Muscle of leg (tissue), 11 donors: ENCODE results near the gene FARS2. TPM values are rescaled to one million over a fixed set of nuclear protein-coding genes. Genes with fewer than 3 reads are reported as not detected.

Experiments used
- DNase-seq: peaks from one replicate; pipeline ENCODE4 v3.0.0; 2013
- H3K27ac ChIP-seq: one replicate; pipeline ENCODE4 v1.5.1; 2013; ENCODE audit warnings: mild to moderate bottlenecking, low read length, control low read depth
- H3K27me3 ChIP-seq: one replicate; pipeline ENCODE4 v1.6.1; 2013; ENCODE audit warnings: low read length; ENCODE audit not compliant: control insufficient read depth, insufficient read depth
- H3K36me3 ChIP-seq: one replicate; pipeline ENCODE4 v1.6.1; 2013; ENCODE audit warnings: low read length; ENCODE audit not compliant: control insufficient read depth, insufficient read depth
- H3K4me1 ChIP-seq: one replicate; pipeline ENCODE4 v1.6.1; 2013; ENCODE audit warnings: low read length; ENCODE audit not compliant: control insufficient read depth, insufficient read depth
- H3K4me3 ChIP-seq: one replicate; pipeline ENCODE4 v1.5.1; 2013; ENCODE audit warnings: low read length, control low read depth
- H3K9me3 ChIP-seq: replicated peaks from 2 replicates; pipeline ENCODE4 v1.6.1; 2013; ENCODE audit warnings: low read depth, low read length; ENCODE audit not compliant: control insufficient read depth
- WGBS: methylation state at CpG from one replicate; pipeline ENCODE4 v1.1.5; 2013; ENCODE audit warnings: missing lambda C conversion rate; ENCODE audit not compliant: insufficient coverage; 5-methylcytosine and 5-hydroxymethylcytosine counted together
- polyA plus RNA-seq, 8 donors: library from polyadenylated mRNA; unstranded; fragments of 120-200 nt; gene quantifications; one replicate each; pipeline versions ENCODE4 v1.2.1 to v1.2.3, GENCODE V29; 2013; ENCODE audit warnings: inconsistent platforms in 1 of 8, low replicate concordance in 1 of 8; ENCODE audit not compliant: insufficient read length in 8 of 8, insufficient read depth in 1 of 8
- total RNA-seq: library from RNA; stranded (reverse); fragments of 120-200 nt; gene quantifications from one replicate; pipeline ENCODE4 v1.2.4, GENCODE V29; 2013

The FARS2 gene
- total and polyA plus RNA-seq, 9 donors, result 9.7 to 16.9 (median 12.4) TPM

DNA sequence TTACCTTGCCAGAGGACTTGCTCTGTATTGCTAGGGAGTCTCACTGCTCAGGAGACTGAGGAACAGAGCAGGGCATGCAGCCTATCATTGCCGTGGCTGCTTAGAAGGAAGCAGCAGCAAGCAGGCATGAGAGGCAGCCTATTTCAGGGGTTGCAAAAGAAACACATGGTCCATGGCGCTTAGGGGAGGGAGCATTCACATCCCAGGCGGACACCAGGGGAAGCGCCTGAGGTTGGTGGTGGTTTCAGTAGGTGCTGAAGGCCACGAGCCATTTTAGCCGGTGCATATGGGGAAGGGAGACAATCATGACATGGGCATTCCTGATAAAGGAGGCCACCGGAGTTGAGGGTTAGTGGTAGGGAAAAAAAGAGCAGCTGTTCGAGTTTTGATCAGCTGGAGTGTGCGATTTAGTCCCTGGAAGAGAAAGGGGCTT is 20.9 kb downstream of the FARS2 start:
- no peak overlapping the region for H3K4me3 ChIP-seq
- no peak overlapping the region for H3K27ac ChIP-seq
- no peaks in the 10 kb centered on the region for H3K9me3 ChIP-seq
- H3K27me3 ChIP-seq, result no peaks in the 10 kb centered on the region
- H3K4me1 ChIP-seq, result no peaks in the 10 kb centered on the region
- H3K36me3 ChIP-seq, result no peaks in the 10 kb centered on the region
- 70% methylated on average over 9 of the region's 9 CpGs for WGBS
- DNase-seq, result no peak

DNA sequence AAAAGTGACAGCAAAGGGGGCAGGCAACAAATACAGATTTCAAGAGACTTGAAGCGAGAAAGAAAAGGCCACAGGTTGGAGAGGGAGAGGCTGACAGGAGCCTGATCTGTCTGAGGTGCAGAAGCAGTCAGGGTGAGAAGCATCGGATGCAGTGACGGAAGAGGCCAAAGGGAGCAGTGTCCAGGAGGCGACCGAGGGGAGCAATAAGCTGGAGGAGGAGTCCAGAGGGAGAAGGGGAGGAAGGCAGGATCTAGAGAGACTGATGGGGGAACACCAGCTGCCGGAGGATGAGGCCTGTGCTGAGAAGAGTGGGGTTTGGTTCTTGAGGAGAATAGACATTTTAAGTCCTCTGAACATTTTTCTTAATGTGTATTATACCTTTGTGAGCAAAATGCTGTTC is 23.8 kb downstream of the FARS2 start:
- 79% methylated on average over 5 of the region's 6 CpGs for WGBS
- peaks cover 3% of the 10 kb centered on the region for H3K4me1 ChIP-seq
- no peaks in the 10 kb centered on the region for H3K27me3 ChIP-seq
- no peak overlapping the region for H3K27ac ChIP-seq
- H3K4me3 ChIP-seq, result no peak overlapping the region
- no peaks in the 10 kb centered on the region for H3K9me3 ChIP-seq
- no peak for DNase-seq
- H3K36me3 ChIP-seq, result no peaks in the 10 kb centered on the region

DNA sequence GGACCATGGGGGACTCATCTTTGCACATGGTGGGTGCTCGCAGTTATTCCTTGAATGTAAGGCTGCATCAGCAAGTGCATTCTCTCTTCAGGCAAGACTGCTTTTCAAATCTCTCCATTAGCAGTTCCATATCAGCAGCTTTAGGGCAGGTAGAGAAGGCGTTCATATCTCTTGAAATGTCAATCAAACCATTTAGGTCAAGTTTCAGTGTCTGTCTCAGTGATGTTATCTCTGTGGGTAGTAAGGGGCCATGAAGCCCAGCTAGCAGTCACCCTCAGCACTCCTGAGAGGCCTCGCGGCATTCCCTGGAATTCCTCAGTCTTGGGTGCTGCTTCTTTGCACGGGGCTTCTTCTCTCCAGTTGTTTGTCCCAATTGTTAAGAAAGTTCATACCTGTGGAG is 24.2 kb downstream of the FARS2 start:
- H3K27me3 ChIP-seq, result no peaks in the 10 kb centered on the region
- H3K27ac ChIP-seq, result no peak overlapping the region
- no peaks in the 10 kb centered on the region for H3K9me3 ChIP-seq
- no peak overlapping the region for H3K4me3 ChIP-seq
- H3K4me1 ChIP-seq, result peaks cover 3% of the 10 kb centered on the region
- no CpG with 5 or more reads among the region's 5 CpGs for WGBS
- no peak for DNase-seq
- H3K36me3 ChIP-seq, result no peaks in the 10 kb centered on the region

DNA sequence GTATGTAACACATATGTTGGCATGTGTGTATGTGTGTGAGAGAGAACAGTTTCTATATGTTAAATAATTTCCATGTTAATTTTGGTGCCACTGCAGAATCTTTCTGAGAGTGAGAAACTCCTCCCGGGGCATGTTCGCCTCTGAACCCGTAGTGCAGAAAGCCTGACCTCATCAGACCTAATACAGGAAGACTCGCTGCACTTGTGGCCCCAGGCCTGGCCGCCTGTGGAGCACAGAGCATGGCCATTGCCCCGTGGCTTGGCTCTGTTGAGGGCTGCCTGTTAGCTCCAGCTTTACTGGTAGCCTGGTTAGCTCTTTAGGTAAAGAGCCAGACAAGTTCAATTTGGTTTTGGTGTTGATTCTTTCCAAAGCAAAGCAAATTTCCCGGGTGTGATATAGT is 25.5 kb downstream of the FARS2 start:
- Histone ChIP-seq H3K9me3 (no peaks in the 10 kb centered on the region), H3K4me3 (no peak overlapping the region), H3K27me3 (no peaks in the 10 kb centered on the region), H3K27ac (no peak overlapping the region), H3K36me3 (no peaks in the 10 kb centered on the region), H3K4me1 (peaks cover 3% of the 10 kb centered on the region)
- WGBS, result 97% methylated on average over 5 of the region's 7 CpGs
- DNase-seq, result no peak

DNA sequence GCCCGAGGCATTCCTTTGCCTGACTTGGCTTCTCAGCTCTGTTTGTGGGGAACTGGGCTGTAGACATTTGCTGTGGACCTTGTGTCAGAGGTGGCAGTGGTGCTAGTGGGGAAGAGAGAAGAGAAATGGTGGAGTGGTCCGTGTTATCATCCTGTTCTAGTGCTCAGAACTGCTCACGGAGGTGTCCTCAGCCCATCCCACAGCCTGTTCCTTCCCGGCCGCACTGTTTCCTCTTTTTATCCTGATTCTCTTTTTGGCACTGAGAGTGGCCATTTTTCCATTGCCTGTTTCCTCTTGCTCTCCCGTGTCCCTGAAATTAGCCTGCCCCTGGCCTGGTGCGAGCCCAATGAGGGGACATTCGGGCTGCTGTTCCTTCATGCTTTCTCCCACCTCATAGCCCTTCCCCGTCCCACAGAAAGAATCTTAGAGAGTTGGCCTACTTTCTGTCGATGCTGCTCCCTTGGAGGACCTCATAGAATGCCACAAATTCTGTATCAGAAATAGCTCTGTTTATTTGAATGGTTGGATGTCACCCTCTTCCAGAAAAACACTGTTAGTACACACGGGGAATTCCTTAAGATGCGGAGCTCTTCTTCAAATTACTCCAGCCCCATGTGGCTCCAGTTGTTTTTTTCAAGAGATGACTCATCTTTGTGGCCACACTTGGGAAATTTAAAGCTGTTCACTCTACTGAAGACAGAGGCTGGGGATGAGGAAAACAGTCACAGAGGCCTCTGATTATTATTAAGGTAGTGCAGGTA is 26.1 kb downstream of the FARS2 start:
- peak; percentile 24 for DNase-seq
- no peaks in the 10 kb centered on the region for H3K27me3 ChIP-seq
- no peak overlapping the region for H3K27ac ChIP-seq
- no peaks in the 10 kb centered on the region for H3K36me3 ChIP-seq
- peaks cover 3% of the 10 kb centered on the region for H3K4me1 ChIP-seq
- WGBS, result 59% methylated on average over 5 of the region's 12 CpGs
- H3K9me3 ChIP-seq, result no peaks in the 10 kb centered on the region
- no peak overlapping the region for H3K4me3 ChIP-seq

DNA sequence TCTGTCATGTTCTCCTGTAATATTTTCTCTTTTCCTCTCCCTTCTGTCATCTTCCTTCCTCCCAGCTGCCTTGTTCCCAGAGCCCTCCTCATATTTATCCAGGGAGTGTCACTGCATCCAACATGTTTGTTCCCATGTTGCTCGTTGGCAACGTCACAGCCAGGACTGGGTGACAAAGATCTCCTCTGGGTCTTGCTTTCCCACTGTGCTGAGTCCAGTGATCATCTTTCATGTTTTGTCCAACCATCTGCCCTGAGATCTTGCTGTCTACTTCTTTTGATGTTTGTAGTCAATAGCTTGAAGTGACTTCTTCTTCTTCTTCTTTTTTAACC is 26.6 kb downstream of the FARS2 start:
- no peaks in the 10 kb centered on the region for H3K9me3 ChIP-seq
- no peaks in the 10 kb centered on the region for H3K36me3 ChIP-seq
- no peak for DNase-seq
- no peaks in the 10 kb centered on the region for H3K27me3 ChIP-seq
- peaks cover 3% of the 10 kb centered on the region for H3K4me1 ChIP-seq
- WGBS, result 90% methylated on average over 2 of the region's 2 CpGs
- H3K4me3 ChIP-seq, result no peak overlapping the region
- H3K27ac ChIP-seq, result no peak overlapping the region

GRCh38 chr6:5290097-5290496 is 28.8 kb downstream of the FARS2 start:
- Histone ChIP-seq H3K27me3 (no peaks in the 10 kb centered on the region), H3K4me1 (peaks cover 7% of the 10 kb centered on the region), H3K27ac (no peak overlapping the region), H3K36me3 (no peaks in the 10 kb centered on the region), H3K4me3 (no peak overlapping the region), H3K9me3 (no peaks in the 10 kb centered on the region)
- WGBS, result no CpG with 5 or more reads among the region's 1 CpG
- no peak for DNase-seq

- no peak overlapping the region for H3K4me3 ChIP-seq
- no peak overlapping the region for H3K27ac ChIP-seq
- H3K4me1 ChIP-seq, result peaks cover 7% of the 10 kb centered on the region
- no peaks in the 10 kb centered on the region for H3K27me3 ChIP-seq
- no peaks in the 10 kb centered on the region for H3K36me3 ChIP-seq
- no peaks in the 10 kb centered on the region for H3K9me3 ChIP-seq
- DNase-seq, result no peak
Observed at GRCh38 chr6:5290500-5290899, 29.2 kb downstream of the FARS2 start.

- H3K27me3 ChIP-seq, result no peaks in the 10 kb centered on the region
- no peak overlapping the region for H3K4me3 ChIP-seq
- H3K4me1 ChIP-seq, result peaks cover 7% of the 10 kb centered on the region
- no peaks in the 10 kb centered on the region for H3K9me3 ChIP-seq
- 43% methylated on average over 1 of the region's 1 CpG for WGBS
- no peak overlapping the region for H3K27ac ChIP-seq
- H3K36me3 ChIP-seq, result no peaks in the 10 kb centered on the region
- DNase-seq, result no peak
Observed at GRCh38 chr6:5292154-5292553, 30.8 kb downstream of the FARS2 start.

DNA sequence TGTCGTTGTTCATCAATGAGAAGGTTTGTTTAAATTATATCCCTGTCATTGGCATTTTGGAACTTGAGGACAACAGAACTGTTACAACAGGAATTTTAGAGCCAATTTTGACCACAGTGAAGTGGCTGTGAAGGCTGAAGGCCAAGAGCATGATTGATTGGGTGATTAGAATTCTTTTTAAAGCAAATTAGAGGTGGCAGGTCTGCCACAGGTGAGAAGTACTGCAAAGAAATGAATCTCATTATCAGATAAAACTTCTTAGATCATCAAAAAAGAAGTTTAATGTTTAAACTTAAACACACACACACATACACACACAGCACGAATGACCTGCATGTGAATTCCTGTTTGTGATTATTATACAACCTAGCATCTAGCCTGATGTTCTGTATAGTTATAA is 32.4 kb downstream of the FARS2 start:
- no peaks in the 10 kb centered on the region for H3K36me3 ChIP-seq
- H3K27me3 ChIP-seq, result no peaks in the 10 kb centered on the region
- H3K4me3 ChIP-seq, result no peak overlapping the region
- no peak overlapping the region for H3K27ac ChIP-seq
- H3K4me1 ChIP-seq, result peaks cover 4% of the 10 kb centered on the region
- no peaks in the 10 kb centered on the region for H3K9me3 ChIP-seq
- no peak for DNase-seq
- WGBS, result no CpG with 5 or more reads among the region's 2 CpGs
